ENCODE data around the gene ACSBG1.

The ACSBG1 gene

DNA sequence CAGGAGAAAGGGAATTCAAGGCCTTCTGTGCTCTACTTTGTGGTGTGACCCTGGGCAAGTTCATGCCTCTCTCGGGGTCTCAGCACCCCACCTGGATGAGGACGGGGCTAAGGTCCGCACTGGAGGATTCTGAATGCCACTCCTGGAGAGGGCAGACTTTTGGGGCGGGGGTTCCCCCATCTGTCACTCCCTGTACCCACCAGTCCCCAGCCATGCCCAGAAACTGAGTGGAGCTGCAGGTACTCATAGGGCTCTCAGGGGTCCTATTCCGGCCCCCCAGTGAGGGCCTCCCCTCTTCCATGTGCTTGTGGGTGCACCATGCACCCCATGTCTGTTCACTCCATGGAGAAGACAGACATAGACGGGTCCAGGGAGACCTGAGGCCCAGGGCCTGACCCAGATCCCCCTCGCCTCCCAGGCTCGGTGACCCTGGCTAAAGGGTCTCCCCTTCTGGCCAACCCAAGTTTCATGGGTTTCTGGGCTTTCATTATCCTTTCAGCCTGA is 26.0 kb downstream of the ACSBG1 start:
- no peaks in the 10 kb centered on the region for H3K9me3 ChIP-seq (ENCODE audit: control insufficient read depth, insufficient read depth, low read depth, low read length)
- no peak overlapping the region for H3K27ac ChIP-seq (ENCODE audit: low read depth, low read length)
- no peaks in the 10 kb centered on the region for H3K27me3 ChIP-seq (ENCODE audit: control insufficient read depth, insufficient read depth, low read length)
- H3K9ac ChIP-seq (ENCODE audit: low read length), result no peak overlapping the region
- H3K4me1 ChIP-seq (ENCODE audit: control insufficient read depth, insufficient read depth, low read length), result peaks cover 42% of the 10 kb centered on the region; the same call in 1 of the 2 replicates
- no peak overlapping the region for H3K4me3 ChIP-seq (ENCODE audit: low read depth, low read length)
- H3K36me3 ChIP-seq (ENCODE audit: control insufficient read depth, insufficient read depth, low read length), result no peaks in the 10 kb centered on the region

DNA sequence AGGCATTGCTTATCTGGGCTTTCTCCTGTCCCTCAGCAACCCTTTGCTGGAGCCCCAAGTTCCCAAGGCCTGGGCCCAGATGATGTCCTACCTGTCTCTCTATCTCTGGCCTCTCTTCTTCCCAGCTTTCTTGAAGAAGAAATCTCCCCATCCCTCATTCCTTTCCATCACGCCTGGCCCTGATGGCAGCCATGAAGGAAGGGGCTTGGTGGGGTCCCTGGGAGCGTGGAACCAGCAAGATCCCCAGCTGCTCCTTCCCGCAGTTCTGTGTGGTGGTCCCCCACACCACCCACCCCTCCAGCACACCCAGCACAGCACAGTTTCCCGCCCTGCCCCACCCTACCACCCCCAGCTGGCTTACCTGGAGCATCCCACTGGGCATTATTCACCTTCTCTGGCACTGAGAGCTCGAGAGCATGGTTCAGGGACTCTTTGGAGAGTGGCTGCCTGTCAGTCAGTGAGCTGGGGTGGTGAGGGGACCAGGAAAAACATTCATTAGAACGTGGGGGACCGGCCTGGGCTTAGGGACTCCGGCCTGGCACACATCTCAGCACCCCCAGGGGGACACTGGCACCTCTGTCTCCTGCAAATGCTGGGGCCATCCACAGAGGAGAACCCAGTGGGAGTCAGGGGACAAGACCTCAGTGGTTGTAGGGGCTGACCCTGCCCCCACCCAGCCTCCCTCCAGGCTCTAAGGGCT is 26.6 kb downstream of the ACSBG1 start:
- H3K9me3 ChIP-seq (ENCODE audit: control insufficient read depth, insufficient read depth, low read depth, low read length), result no peaks in the 10 kb centered on the region

DNA sequence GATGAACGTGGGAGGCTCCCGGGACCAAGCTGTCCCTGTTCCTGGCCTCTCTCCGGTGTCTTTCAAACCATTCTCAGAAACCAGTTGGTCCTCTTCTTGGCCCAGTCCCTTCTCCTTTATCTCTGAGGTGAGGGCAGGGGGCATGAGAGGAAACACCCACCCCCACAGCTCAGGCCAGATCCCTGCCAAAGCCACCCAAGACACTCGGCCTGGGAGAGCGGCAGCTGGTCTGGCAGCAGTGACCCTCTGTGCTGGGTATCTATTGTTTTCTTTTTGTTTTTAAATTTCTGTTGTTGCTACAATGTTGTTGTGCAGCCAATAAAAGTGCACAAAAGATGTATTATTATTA is 27.3 kb downstream of the ACSBG1 start:
- Histone ChIP-seq H3K4me1 (ENCODE audit: control insufficient read depth, insufficient read depth, low read length) (peaks cover 29% of the 10 kb centered on the region; the same call in 1 of the 2 replicates), H3K9me3 (ENCODE audit: control insufficient read depth, insufficient read depth, low read depth, low read length) (no peaks in the 10 kb centered on the region), H3K36me3 (ENCODE audit: control insufficient read depth, insufficient read depth, low read length) (no peaks in the 10 kb centered on the region), H3K4me3 (ENCODE audit: low read depth, low read length) (no peak overlapping the region), H3K9ac (ENCODE audit: low read length) (no peak overlapping the region), H3K27ac (ENCODE audit: low read depth, low read length) (no peak overlapping the region), H3K27me3 (ENCODE audit: control insufficient read depth, insufficient read depth, low read length) (no peaks in the 10 kb centered on the region)

More for the DNA sequence above, 26.6 kb downstream of the ACSBG1 start:
- no peak overlapping the region for H3K27ac ChIP-seq (ENCODE audit: low read depth, low read length)
- H3K4me1 ChIP-seq (ENCODE audit: control insufficient read depth, insufficient read depth, low read length), result peaks cover 36% of the 10 kb centered on the region; the same call in 1 of the 2 replicates
- H3K27me3 ChIP-seq (ENCODE audit: control insufficient read depth, insufficient read depth, low read length), result no peaks in the 10 kb centered on the region
- no peak overlapping the region for H3K9ac ChIP-seq (ENCODE audit: low read length)
- H3K4me3 ChIP-seq (ENCODE audit: low read depth, low read length), result no peak overlapping the region
- H3K36me3 ChIP-seq (ENCODE audit: control insufficient read depth, insufficient read depth, low read length), result no peaks in the 10 kb centered on the region

DNA sequence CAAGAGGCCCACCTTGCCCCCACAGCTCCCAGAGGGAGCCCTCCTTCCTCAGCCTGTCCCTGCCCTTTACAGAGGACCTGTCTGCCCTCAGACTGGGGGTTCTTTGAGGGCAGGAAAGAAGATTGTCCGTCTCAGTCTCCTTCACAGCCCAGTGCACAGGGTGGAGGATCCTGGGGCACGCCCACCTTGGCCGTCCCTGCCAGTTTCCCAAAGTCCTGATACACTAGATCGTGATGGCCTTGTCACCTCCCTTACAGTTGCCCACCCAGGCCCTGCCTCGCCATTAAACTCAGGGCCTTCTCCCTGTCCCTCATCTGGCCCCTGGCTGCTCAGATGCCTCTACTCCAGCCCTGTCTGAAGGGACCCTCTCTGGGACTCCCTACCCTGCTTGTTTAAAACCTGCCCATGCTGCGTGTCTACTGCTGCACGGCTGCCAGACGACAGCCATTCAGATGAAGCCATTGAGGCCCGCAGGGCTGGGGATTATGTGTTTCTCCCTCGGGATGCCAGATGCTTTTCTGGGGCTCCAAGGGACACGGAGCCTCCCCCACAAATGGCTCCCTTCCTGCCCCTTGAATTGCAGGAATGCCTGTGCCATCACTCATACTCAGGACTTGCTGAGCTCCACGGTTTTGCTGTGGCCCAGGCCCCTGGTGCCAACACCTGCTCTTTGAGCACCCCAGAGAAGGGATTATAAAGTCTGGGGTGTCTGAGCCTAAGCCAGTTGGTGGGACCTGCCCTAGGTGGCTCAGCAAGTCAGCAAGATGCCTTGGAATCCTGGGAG is 27.8 kb downstream of the ACSBG1 start:
- no peaks in the 10 kb centered on the region for H3K27me3 ChIP-seq (ENCODE audit: control insufficient read depth, insufficient read depth, low read length)
- no peaks in the 10 kb centered on the region for H3K9me3 ChIP-seq (ENCODE audit: control insufficient read depth, insufficient read depth, low read depth, low read length)
- H3K4me1 ChIP-seq (ENCODE audit: control insufficient read depth, insufficient read depth, low read length), result peaks cover 27% of the 10 kb centered on the region; the same call in 1 of the 2 replicates
- no peak overlapping the region for H3K27ac ChIP-seq (ENCODE audit: low read depth, low read length)
- H3K36me3 ChIP-seq (ENCODE audit: control insufficient read depth, insufficient read depth, low read length), result no peaks in the 10 kb centered on the region
- no peak overlapping the region for H3K9ac ChIP-seq (ENCODE audit: low read length)
- no peak overlapping the region for H3K4me3 ChIP-seq (ENCODE audit: low read depth, low read length)

DNA sequence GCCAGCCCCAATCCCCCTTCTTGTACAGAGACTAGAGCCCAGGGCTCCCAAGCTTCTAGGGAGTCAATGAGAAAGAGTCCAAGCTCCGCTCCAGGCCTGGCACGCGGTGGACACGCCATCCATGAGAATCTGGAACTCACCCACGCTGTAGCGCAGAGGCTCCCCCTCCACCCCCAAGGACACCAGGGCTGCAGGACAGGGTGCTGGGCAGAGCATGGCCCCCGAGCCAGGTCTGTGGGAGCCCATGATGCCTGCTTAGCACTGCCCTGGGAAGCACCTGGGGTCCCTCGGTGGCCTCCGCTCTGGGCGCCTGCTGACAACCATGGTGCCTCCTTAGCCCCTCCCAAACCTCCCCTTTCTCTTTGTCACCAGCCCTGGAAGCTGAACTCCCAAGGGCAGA is 28.5 kb downstream of the ACSBG1 start:
- no peaks in the 10 kb centered on the region for H3K27me3 ChIP-seq (ENCODE audit: control insufficient read depth, insufficient read depth, low read length)
- H3K4me3 ChIP-seq (ENCODE audit: low read depth, low read length), result no peak overlapping the region
- no peak overlapping the region for H3K9ac ChIP-seq (ENCODE audit: low read length)
- no peak overlapping the region for H3K27ac ChIP-seq (ENCODE audit: low read depth, low read length)
- H3K4me1 ChIP-seq (ENCODE audit: control insufficient read depth, insufficient read depth, low read length), result peaks cover 22% of the 10 kb centered on the region; the same call in 1 of the 2 replicates
- no peaks in the 10 kb centered on the region for H3K36me3 ChIP-seq (ENCODE audit: control insufficient read depth, insufficient read depth, low read length)
- no peaks in the 10 kb centered on the region for H3K9me3 ChIP-seq (ENCODE audit: control insufficient read depth, insufficient read depth, low read depth, low read length)

DNA sequence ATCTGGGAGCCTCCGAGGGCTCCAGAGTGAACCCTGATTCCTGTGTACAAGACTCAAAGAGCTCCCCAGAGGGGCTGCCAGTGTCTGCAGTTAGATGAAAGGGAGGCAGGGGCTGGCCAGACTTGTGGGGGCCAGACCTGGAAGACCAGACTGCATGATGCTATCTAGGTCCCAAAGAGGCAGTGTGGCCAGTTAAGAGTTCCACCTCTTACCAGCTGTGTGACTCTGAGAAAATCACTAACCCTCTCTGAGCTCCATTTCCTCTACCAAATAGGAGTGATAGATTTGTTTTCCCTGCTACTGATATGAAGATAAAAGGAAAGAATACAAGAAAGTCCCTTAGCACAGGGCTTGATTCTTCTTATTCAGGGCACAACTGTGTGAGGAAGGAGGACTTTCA is 29.0 kb downstream of the ACSBG1 start:
- Histone ChIP-seq H3K27ac (ENCODE audit: low read depth, low read length) (no peak overlapping the region), H3K4me1 (ENCODE audit: control insufficient read depth, insufficient read depth, low read length) (peaks cover 22% of the 10 kb centered on the region; the same call in 1 of the 2 replicates), H3K4me3 (ENCODE audit: low read depth, low read length) (no peak overlapping the region), H3K27me3 (ENCODE audit: control insufficient read depth, insufficient read depth, low read length) (no peaks in the 10 kb centered on the region), H3K9ac (ENCODE audit: low read length) (no peak overlapping the region), H3K36me3 (ENCODE audit: control insufficient read depth, insufficient read depth, low read length) (no peaks in the 10 kb centered on the region), H3K9me3 (ENCODE audit: control insufficient read depth, insufficient read depth, low read depth, low read length) (no peaks in the 10 kb centered on the region)

DNA sequence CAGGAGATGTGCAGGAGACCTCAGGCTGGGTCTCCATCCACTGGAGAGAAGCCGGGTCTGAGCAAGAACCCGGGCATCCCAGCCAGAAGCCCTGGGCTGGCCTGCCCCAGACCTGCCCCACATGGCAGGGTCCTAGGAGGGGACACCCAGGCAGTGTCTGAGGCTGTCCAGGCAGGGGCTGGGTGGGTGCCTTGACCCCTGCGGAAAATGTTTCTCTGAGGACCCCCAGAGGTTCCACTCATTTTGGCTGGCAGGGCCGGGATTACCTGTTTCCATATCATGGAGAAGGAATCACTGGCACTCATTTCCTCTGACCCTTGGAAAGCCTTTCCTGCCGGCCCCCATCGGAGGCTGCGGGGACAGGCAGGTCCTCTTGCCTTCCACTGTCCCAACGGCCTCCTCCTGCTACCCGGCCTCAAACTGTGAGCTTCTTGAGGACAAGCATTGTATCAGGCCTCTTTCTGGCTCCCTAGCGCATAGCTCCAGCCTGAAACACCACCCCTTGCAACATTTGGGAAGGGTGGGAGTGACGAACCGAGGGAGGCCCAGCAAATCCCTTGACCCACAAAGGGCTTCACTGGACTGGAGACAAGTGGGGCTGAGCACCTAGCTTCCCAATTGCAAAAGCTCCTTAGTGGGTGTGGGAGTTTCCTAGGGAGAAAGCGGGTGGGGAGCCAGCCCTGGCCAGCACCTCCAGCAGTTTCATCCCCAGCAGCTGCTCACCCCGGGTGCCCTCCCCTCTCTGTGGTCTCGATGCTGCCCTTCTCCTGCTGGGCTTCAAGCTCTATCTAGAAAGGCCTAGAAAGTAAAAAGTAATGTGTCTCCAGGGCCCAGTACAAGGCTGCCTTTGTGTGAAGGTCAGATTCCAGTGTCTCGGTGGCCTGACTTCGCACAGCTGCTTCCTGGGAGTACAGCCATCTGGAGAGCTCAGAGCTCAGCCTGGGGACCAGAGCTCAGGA is 29.7 kb downstream of the ACSBG1 start:
- Histone ChIP-seq H3K4me1 (ENCODE audit: control insufficient read depth, insufficient read depth, low read length) (peaks cover 15% of the 10 kb centered on the region; the same call in 1 of the 2 replicates), H3K36me3 (ENCODE audit: control insufficient read depth, insufficient read depth, low read length) (no peaks in the 10 kb centered on the region), H3K27me3 (ENCODE audit: control insufficient read depth, insufficient read depth, low read length) (no peaks in the 10 kb centered on the region), H3K9ac (ENCODE audit: low read length) (no peak overlapping the region), H3K27ac (ENCODE audit: low read depth, low read length) (no peak overlapping the region), H3K4me3 (ENCODE audit: low read depth, low read length) (no peak overlapping the region), H3K9me3 (ENCODE audit: control insufficient read depth, insufficient read depth, low read depth, low read length) (no peaks in the 10 kb centered on the region)

DNA sequence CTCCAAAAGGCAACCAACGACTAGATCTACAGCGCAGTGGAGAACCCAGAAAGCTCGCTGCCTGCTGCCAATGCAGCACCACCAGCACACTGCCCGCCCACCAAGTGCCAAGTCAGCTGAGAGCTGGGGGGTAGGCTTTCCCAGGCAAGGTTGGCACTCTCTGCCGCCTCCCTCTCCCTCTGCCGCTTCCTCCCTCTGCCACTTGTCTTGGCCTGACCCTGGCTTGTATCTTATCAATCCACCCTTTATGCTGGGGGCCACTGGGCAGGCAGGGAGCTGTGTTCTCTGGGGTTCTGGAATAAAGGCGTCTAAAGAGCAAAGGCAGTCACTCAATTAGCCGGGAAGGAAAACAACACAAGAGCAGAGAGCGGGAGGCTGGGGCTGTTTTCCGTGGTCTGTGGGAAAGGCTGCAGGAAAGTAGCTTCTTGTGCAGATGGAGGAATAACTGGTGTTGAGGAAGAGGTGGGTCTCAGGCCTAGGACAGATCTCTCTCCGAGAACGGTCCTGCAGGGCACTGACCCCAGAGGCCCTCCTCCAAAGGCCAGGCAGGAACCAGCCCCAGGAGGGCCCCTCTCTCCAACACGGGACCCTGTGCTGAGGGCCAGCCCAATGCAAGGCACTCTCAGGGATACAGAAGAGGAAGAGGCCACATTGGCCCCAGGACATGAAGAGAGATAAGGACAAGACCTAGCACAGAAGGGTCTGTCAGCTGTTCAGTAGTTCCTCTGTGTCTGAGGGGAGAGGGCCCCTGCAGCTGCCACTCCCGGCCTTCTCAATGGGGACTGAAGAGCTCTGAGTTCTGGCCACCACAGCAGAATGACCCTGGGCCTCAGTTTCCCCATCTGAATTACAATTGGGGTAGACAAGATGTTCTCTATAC is 30.8 kb downstream of the ACSBG1 start:
- Histone ChIP-seq H3K36me3 (ENCODE audit: control insufficient read depth, insufficient read depth, low read length) (no peaks in the 10 kb centered on the region), H3K27ac (ENCODE audit: low read depth, low read length) (no peak overlapping the region), H3K9me3 (ENCODE audit: control insufficient read depth, insufficient read depth, low read depth, low read length) (no peaks in the 10 kb centered on the region), H3K27me3 (ENCODE audit: control insufficient read depth, insufficient read depth, low read length) (no peaks in the 10 kb centered on the region), H3K9ac (ENCODE audit: low read length) (no peak overlapping the region), H3K4me1 (ENCODE audit: control insufficient read depth, insufficient read depth, low read length) (peaks cover 11% of the 10 kb centered on the region; the same call in 1 of the 2 replicates), H3K4me3 (ENCODE audit: low read depth, low read length) (no peak overlapping the region)

DNA sequence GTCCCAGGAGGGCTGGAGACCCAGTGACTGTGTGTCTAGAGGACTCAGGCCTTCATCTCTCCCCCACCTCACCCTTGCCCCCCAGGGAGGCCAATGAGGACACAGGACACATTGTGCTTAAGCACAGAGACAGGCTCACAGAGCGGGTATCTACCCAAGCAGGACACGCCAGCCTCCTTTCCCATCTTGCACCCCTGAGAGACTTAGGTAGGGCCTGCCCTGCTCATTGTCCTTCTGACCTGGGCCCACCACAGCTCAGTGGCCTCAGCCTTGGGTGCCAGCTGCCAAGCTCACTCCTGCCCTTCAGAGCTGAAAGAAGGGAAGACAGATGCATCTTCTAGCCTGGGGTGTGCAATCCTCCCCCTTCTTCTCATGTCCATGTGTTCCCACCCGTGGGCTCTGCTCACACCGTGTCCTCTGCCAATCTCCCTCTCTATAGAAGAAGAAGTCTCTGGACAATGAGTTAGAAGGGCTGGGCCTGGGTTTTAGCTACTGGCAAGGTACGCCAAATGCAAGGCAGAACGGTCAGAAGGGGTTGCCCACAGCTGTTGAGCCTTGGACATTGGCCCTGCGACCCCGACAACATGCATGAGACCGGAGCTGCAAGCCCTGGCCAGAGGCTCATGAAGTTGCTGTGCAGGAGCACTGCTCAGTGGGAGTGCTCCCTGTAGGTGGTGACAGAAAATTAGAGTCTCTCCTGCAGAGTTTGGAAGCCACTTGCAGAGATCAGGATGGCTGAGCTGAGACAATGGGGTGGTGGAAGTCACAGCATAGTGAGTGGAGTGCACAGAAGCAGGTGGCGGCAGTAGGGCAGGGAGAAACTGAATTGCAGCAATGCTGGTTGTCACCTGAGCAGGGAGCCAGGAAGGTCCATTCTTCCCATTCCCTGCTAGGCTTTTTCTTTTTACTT is 32.8 kb downstream of the ACSBG1 start:
- Histone ChIP-seq H3K9ac (ENCODE audit: low read length) (no peak overlapping the region), H3K4me1 (ENCODE audit: control insufficient read depth, insufficient read depth, low read length) (peaks cover 4% of the 10 kb centered on the region; the same call in 1 of the 2 replicates), H3K36me3 (ENCODE audit: control insufficient read depth, insufficient read depth, low read length) (no peaks in the 10 kb centered on the region), H3K27me3 (ENCODE audit: control insufficient read depth, insufficient read depth, low read length) (no peaks in the 10 kb centered on the region), H3K27ac (ENCODE audit: low read depth, low read length) (no peak overlapping the region), H3K9me3 (ENCODE audit: control insufficient read depth, insufficient read depth, low read depth, low read length) (no peaks in the 10 kb centered on the region), H3K4me3 (ENCODE audit: low read depth, low read length) (no peak overlapping the region)

Measured in HUES6 (cell line).